SK-N-SH (cell line): ENCODE data around the gene SLC28A3. TPM values are rescaled to one million over a fixed set of nuclear protein-coding genes. Genes with fewer than 3 reads are reported as not detected.

Source experiments
- CTCF ChIA-PET: fragments of 300-600, 350-600 bp; formaldehyde crosslinking; extraction: SDS; loops from one replicate; lab custom pipeline; 2021; lab: Yijun Ruan, JAX
- POLR2A ChIA-PET: fragments of 350-600 bp; sonication (Branson Sonifier 250); formaldehyde crosslinking; extraction: SDS; loops from one replicate; lab custom pipeline; 2020; ENCODE audit warnings: antibody characterized with exemption, inconsistent platforms; lab: Yijun Ruan, JAX
- DNase-seq: peaks from one replicate; pipeline ENCODE4 v3.0.0; 2012
- H2AFZ ChIP-seq: fragments of 200-600 bp; sonication (generic); 2 replicates; pipeline ENCODE4 v1.8.1; 2016; ENCODE audit warnings: antibody characterized with exemption, mild to moderate bottlenecking, low read depth
- H3F3A ChIP-seq: fragments of 200-600 bp; sonication (generic); replicated peaks from 2 replicates; pipeline ENCODE3; 2016; ENCODE audit warnings: antibody characterized with exemption, mild to moderate bottlenecking; ENCODE audit not compliant: insufficient read depth
- H3K27ac ChIP-seq, 2 experiments: fragments of 200-500 bp in 1 of 2; fragments of 200-600 bp in 1 of 2; sonication (Bioruptor generic) in 1 of 2; sonication (generic), shearing (Covaris generic) in 1 of 2; 2 replicates each; pipeline versions ENCODE4 v1.5.1 to v1.6.1; 2014 to 2016; ENCODE audit warnings: low read depth in 2 of 2, inconsistent platforms in 1 of 2, low read length in 1 of 2, mild to moderate bottlenecking in 1 of 2, mixed read lengths in 1 of 2
- H3K27me3 ChIP-seq: fragments of 200-600 bp; sonication (generic), shearing (Covaris generic); 2 replicates; pipeline ENCODE4 v1.6.1; 2016; ENCODE audit warnings: mixed run types; ENCODE audit not compliant: insufficient read depth
- H3K36me3 ChIP-seq, 2 experiments: fragments of 200-500 bp in 1 of 2; fragments of 200-600 bp in 1 of 2; sonication (Bioruptor generic) in 1 of 2; sonication (generic) in 1 of 2; replicated peaks in 1 of 2; 2 replicates each; pipeline versions ENCODE3 to v1.5.1; 2014 to 2016; ENCODE audit warnings: low read length in 1 of 2, mild to moderate bottlenecking in 1 of 2; ENCODE audit not compliant: insufficient read depth in 2 of 2, control insufficient read depth in 1 of 2
- H3K4me1 ChIP-seq, 2 experiments: fragments of 200-500 bp in 1 of 2; fragments of 200-600 bp in 1 of 2; sonication (Bioruptor generic) in 1 of 2; sonication (generic), shearing (Covaris generic) in 1 of 2; 2 replicates each; pipeline versions ENCODE4 v1.5.1 to v1.6.1; 2014 to 2016; ENCODE audit warnings: low read depth in 1 of 2, low read length in 1 of 2, mixed run types in 1 of 2; ENCODE audit not compliant: insufficient read depth in 2 of 2, control insufficient read depth in 1 of 2
- H3K4me2 ChIP-seq: fragments of 200-600 bp; sonication (generic), shearing (Covaris generic); 2 replicates; pipeline ENCODE4 v1.6.1; 2017; ENCODE audit warnings: mixed run types
- H3K4me3 ChIP-seq, 2 experiments: fragments of 200-500 bp in 1 of 2; fragments of 200-600 bp in 1 of 2; sonication (Bioruptor generic) in 1 of 2; sonication (generic), shearing (Covaris generic) in 1 of 2; 2 replicates each; pipeline versions ENCODE4 v1.5.1 to v1.8.1; 2014 to 2016; ENCODE audit warnings: low read depth in 2 of 2, inconsistent platforms in 1 of 2, low read length in 1 of 2, mild to moderate bottlenecking in 1 of 2, mixed read lengths in 1 of 2, moderate library complexity in 1 of 2
- H3K79me2 ChIP-seq: fragments of 200-600 bp; sonication (generic); 2 replicates; pipeline ENCODE4 v1.8.1; 2017; ENCODE audit warnings: mild to moderate bottlenecking; ENCODE audit not compliant: insufficient read depth
- H3K9ac ChIP-seq: fragments of 200-600 bp; sonication (generic); 2 replicates; pipeline ENCODE4 v1.6.1; 2017; ENCODE audit warnings: mixed run types
- H3K9me2 ChIP-seq: fragments of 200-600 bp; sonication (generic); 2 replicates; pipeline ENCODE4 v1.6.1; 2017; ENCODE audit warnings: mixed run types
- H3K9me3 ChIP-seq: fragments of 200-600 bp; sonication (generic); 2 replicates; pipeline ENCODE4 v1.6.1; 2017; ENCODE audit warnings: mixed run types, mild to moderate bottlenecking, moderate library complexity
- H4K20me1 ChIP-seq: fragments of 200-600 bp; sonication (generic); 2 replicates; pipeline ENCODE4 v1.6.1; 2017; ENCODE audit warnings: mild to moderate bottlenecking, mixed run types; ENCODE audit not compliant: insufficient read depth
- CTCF ChIP-seq: fragments of 200-600 bp; sonication (generic); IDR thresholded peaks from 2 replicates; pipeline ENCODE4 v1.6.1; 2017; ENCODE audit warnings: antibody characterized with exemption, mild to moderate bottlenecking, moderate library complexity
- EP300 ChIP-seq, 2 experiments: IDR thresholded peaks; 2 replicates each; pipeline versions ENCODE4 v1.4.0 to v1.6.1; 2012; ENCODE audit warnings: borderline replicate concordance in 1 of 2, low read depth in 1 of 2, low read length in 1 of 2
- EZH2phosphoT487 ChIP-seq: fragments of 200-600 bp; sonication (generic); IDR thresholded peaks from 2 replicates; pipeline ENCODE4 v1.6.1; 2017; ENCODE audit warnings: low read depth, mixed run types, mild to moderate bottlenecking, antibody characterized with exemption, moderate library complexity, borderline replicate concordance
- FOXM1 ChIP-seq: IDR thresholded peaks from 2 replicates; pipeline ENCODE4 v1.4.0; 2012; ENCODE audit warnings: low read depth, mild to moderate bottlenecking
- JUND ChIP-seq: IDR thresholded peaks from 2 replicates; pipeline ENCODE4 v1.4.0; 2012
- PBX3 ChIP-seq: IDR thresholded peaks from 2 replicates; pipeline ENCODE4; 2012
- RAD21 ChIP-seq: IDR thresholded peaks from 2 replicates; pipeline ENCODE4 v1.6.1; 2012; ENCODE audit warnings: mild to moderate bottlenecking, low read length
- RCOR1 ChIP-seq: fragments of 150-350 bp; IDR thresholded peaks from 2 replicates; pipeline ENCODE4 v1.6.1; 2017; ENCODE audit warnings: antibody characterized with exemption, low read length
- REST ChIP-seq: IDR thresholded peaks from 2 replicates; pipeline ENCODE4 v1.6.1; 2012; ENCODE audit warnings: mild to moderate bottlenecking, low read depth, low read length, moderate library complexity
- RFX5 ChIP-seq: IDR thresholded peaks from 2 replicates; pipeline ENCODE4 v1.6.1; 2012; ENCODE audit warnings: mild to moderate bottlenecking, improper control_type of control experiment, low read length
- RXRA ChIP-seq: IDR thresholded peaks from 2 replicates; pipeline ENCODE4 v1.4.0; 2012; ENCODE audit warnings: low read depth, mild to moderate bottlenecking, borderline replicate concordance
- TEAD4 ChIP-seq: IDR thresholded peaks from 2 replicates; pipeline ENCODE4 v1.4.0; 2012; ENCODE audit warnings: mild to moderate bottlenecking, borderline replicate concordance; ENCODE audit not compliant: insufficient read depth
- USF2 ChIP-seq: fragments of 150-350 bp; IDR thresholded peaks from 2 replicates; pipeline ENCODE4 v1.6.1; 2017; ENCODE audit warnings: antibody characterized with exemption, low read length, low read depth, borderline replicate concordance
- YY1 ChIP-seq: IDR thresholded peaks from 2 replicates; pipeline ENCODE4 v1.4.0; 2012; ENCODE audit warnings: low read depth, mild to moderate bottlenecking
- ZBTB33 ChIP-seq: IDR thresholded peaks from 2 replicates; pipeline ENCODE4 v1.4.0; 2012; ENCODE audit warnings: low read depth, borderline replicate concordance
- WGBS: methylation state at CpG from one replicate; pipeline ENCODE4 v1.1.6; 2017; ENCODE audit warnings: low lambda C conversion rate; 5-methylcytosine and 5-hydroxymethylcytosine counted together
- polyA plus RNA-seq, 3 experiments: library from polyadenylated mRNA; depleted of rRNA; stranded (reverse); fragments of >200 nt; gene quantifications; 2 replicates each; pipeline ENCODE4 v1.2.3, GENCODE V29; 2012

SLC28A3 gene
- polyA plus RNA-seq, 1 of the 3 experiments (the other 2 are of a cell fraction), result 0.23 TPM

GRCh38 chr9:84371737-84372136, 31.2 kb upstream of the SLC28A3 start:
- H4K20me1 ChIP-seq, result no peaks in the 10 kb centered on the region
- H3K79me2 ChIP-seq, result no peaks in the 10 kb centered on the region
- POLR2A ChIA-PET, result no interaction called here
- CTCF ChIA-PET, result interaction anchor here (0.8 kb wide), 1 partner anchor 25 kb away, joined by 3 read pairs; no protein-coding TSS in a partner anchor
- no peak for DNase-seq
- H3K9me3 ChIP-seq, result no peaks in the 10 kb centered on the region
- H3K36me3 ChIP-seq, result no peaks in the 10 kb centered on the region
- H3K9me2 ChIP-seq, result no peaks in the 10 kb centered on the region
- no peak overlapping the region for H3K4me2 ChIP-seq
- H3K9ac ChIP-seq, result no peak overlapping the region
- no peaks in the 10 kb centered on the region for H3F3A ChIP-seq
- H3K4me3 ChIP-seq, result no peak overlapping the region
- H2AFZ ChIP-seq, result no peak overlapping the region
- no peaks in the 10 kb centered on the region for H3K27me3 ChIP-seq
- peaks cover 0 to 5% of the 10 kb centered on the region in 2 experiments; a peak in 1 of 4 replicates for H3K4me1 ChIP-seq
- H3K27ac ChIP-seq, result no peak overlapping the region
- 43% methylated on average over 2 of the region's 2 CpGs for WGBS
- TF ChIP-seq EP300 (IDR thresholded peaks at IDR 0.05; ENCODE audit: borderline replicate concordance in 1 of 2, low read depth in 1 of 2, low read length in 1 of 2), result no peak
- TF ChIP-seq RAD21, result no peak
- TF ChIP-seq RFX5, result no peak
- TF ChIP-seq TEAD4, result no peak
- no peak for TF ChIP-seq EZH2phosphoT487
- TF ChIP-seq RXRA, result no peak

- WGBS, result 42% methylated on average over 2 of the region's 3 CpGs
- H3K9me2 ChIP-seq, result no peaks in the 10 kb centered on the region
- no peak overlapping the region for H2AFZ ChIP-seq
- ChIA-PET CTCF (no interaction called here), POLR2A (no interaction called here)
- H3F3A ChIP-seq, result no peaks in the 10 kb centered on the region
- no peak overlapping the region for H3K4me2 ChIP-seq
- TF ChIP-seq ZBTB33 (no peak), YY1 (no peak), PBX3 (no peak), USF2 (no peak), FOXM1 (no peak), REST (no peak), RCOR1 (no peak), EP300 (IDR thresholded peaks at IDR 0.05; ENCODE audit: borderline replicate concordance in 1 of 2, low read depth in 1 of 2, low read length in 1 of 2) (no peak), JUND (no peak), CTCF (no peak)
- no peak for DNase-seq
- H3K79me2 ChIP-seq, result no peaks in the 10 kb centered on the region
- H3K9me3 ChIP-seq, result no peaks in the 10 kb centered on the region
- H4K20me1 ChIP-seq, result no peaks in the 10 kb centered on the region
- no peaks in the 10 kb centered on the region for H3K36me3 ChIP-seq
- H3K27me3 ChIP-seq, result no peaks in the 10 kb centered on the region
- no peak overlapping the region for H3K9ac ChIP-seq
- peaks cover 0 to 3% of the 10 kb centered on the region in 2 experiments; a peak in 1 of 4 replicates for H3K4me1 ChIP-seq
- H3K4me3 ChIP-seq, result no peak overlapping the region
- no peak overlapping the region for H3K27ac ChIP-seq
Observed at GRCh38 chr9:84368601-84369000, 28.0 kb upstream of the SLC28A3 start.
